Loucy (cell line): ENCODE measurements around the gene KLHL14.

Experiments
- H2AFZ ChIP-seq: fragments of 200-600 bp; sonication (generic); 2 replicates; pipeline ENCODE4 v1.6.0; 2016; ENCODE audit warnings: antibody characterized with exemption, mild to moderate bottlenecking, low read length, moderate library complexity
- H3F3A ChIP-seq: fragments of 200-600 bp; 2 replicates; pipeline ENCODE4 v1.6.0; 2016; ENCODE audit warnings: antibody characterized with exemption, low read depth, mild to moderate bottlenecking
- H3K27me3 ChIP-seq: fragments of 200-600 bp; sonication (generic); 2 replicates; pipeline ENCODE4 v1.6.1; 2014; ENCODE audit warnings: low read length, mild to moderate bottlenecking; ENCODE audit not compliant: insufficient read depth, poor library complexity, severe bottlenecking
- H3K36me3 ChIP-seq: fragments of 200-600 bp; sonication (generic); 2 replicates; pipeline ENCODE4 v1.6.1; 2016; ENCODE audit warnings: low read length; ENCODE audit not compliant: insufficient read depth
- H3K4me1 ChIP-seq: fragments of 200-600 bp; sonication (generic); 2 replicates; pipeline ENCODE4 v1.5.1; 2014; ENCODE audit warnings: low read length, mild to moderate bottlenecking; ENCODE audit not compliant: insufficient read depth, poor library complexity, severe bottlenecking
- H3K4me2 ChIP-seq: fragments of 200-600 bp; sonication (generic); 2 replicates; pipeline ENCODE4 v1.6.0; 2014; ENCODE audit warnings: antibody characterized with exemption, low read length, low read depth, mild to moderate bottlenecking; ENCODE audit not compliant: poor library complexity, severe bottlenecking
- H3K4me3 ChIP-seq: fragments of 200-600 bp; sonication (generic); 2 replicates; pipeline ENCODE4 v1.5.1; 2014; ENCODE audit warnings: low read length, mild to moderate bottlenecking, mixed read lengths; ENCODE audit not compliant: poor library complexity, severe bottlenecking
- H3K79me2 ChIP-seq: fragments of 200-600 bp; sonication (generic); 2 replicates; pipeline ENCODE4 v1.6.1; 2014; ENCODE audit warnings: low read length; ENCODE audit not compliant: insufficient read depth
- H3K9ac ChIP-seq: fragments of 200-600 bp; sonication (generic); 2 replicates; pipeline ENCODE4 v1.6.0; 2014; ENCODE audit warnings: mild to moderate bottlenecking, low read depth, low read length, moderate library complexity; ENCODE audit not compliant: poor library complexity, severe bottlenecking
- H3K9me2 ChIP-seq: fragments of 200-600 bp; sonication (generic); replicated peaks from 2 replicates; pipeline ENCODE4 v1.6.1; 2016; ENCODE audit warnings: low read depth, low read length, mixed read lengths
- H3K9me3 ChIP-seq: fragments of 200-600 bp; sonication (generic); 2 replicates; pipeline ENCODE4 v1.6.1; 2014; ENCODE audit warnings: mild to moderate bottlenecking, antibody characterized with exemption, low read length, low read depth; ENCODE audit not compliant: insufficient read depth
- H4K20me1 ChIP-seq: fragments of 200-600 bp; sonication (generic); 2 replicates; pipeline ENCODE4 v1.6.0; 2014; ENCODE audit warnings: antibody characterized with exemption, low read length, mild to moderate bottlenecking; ENCODE audit not compliant: insufficient read depth, poor library complexity, severe bottlenecking
- EZH2phosphoT487 ChIP-seq: fragments of 200-600 bp; IDR thresholded peaks from 2 replicates; pipeline ENCODE4 v1.6.1; 2018; ENCODE audit warnings: antibody characterized with exemption, mild to moderate bottlenecking, moderate library complexity, borderline replicate concordance
- TF ChIP-seq, protein P1 (sequence below): fragments of 200-600 bp; sonication (generic); conservative IDR thresholded peaks from 2 replicates; pipeline ENCODE4 v1.5.1; 2014; ENCODE audit warnings: mild to moderate bottlenecking, antibody characterized with exemption, low read length

The KLHL14 gene

DNA sequence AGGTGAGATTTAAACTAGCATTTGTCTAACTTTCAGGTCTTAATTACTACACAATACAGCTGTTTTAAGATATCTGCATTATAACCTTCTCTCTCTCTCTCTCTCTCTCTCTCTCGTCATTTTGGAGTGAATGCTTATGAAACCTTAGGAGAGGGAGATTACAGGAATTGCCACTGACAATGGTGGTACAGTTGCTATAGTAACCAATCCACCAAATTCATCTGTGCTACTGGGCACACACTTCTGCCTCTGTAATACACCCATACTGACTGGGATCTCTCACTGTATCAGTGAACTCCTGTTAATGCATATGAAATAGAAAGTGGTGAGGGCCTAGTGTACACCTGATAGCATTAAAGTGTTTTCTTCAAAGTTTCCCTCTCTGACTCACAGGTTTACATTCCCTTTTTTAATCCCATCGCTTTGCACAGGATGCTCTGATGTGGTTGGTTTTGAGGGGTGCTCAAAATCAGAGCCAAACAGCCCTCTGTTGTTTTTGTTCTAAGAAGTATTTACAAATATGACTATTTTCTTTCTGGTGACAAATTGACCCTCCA, 13.1 kb downstream of the KLHL14 start:
- Histone ChIP-seq H2AFZ (no peak overlapping the region), H4K20me1 (no peaks in the 10 kb centered on the region), H3F3A (no peaks in the 10 kb centered on the region), H3K4me3 (no peak overlapping the region), H3K79me2 (no peaks in the 10 kb centered on the region), H3K9me2 (no peaks in the 10 kb centered on the region), H3K4me2 (no peak overlapping the region), H3K9me3 (no peaks in the 10 kb centered on the region), H3K9ac (no peak overlapping the region), H3K27me3 (no peaks in the 10 kb centered on the region), H3K36me3 (no peaks in the 10 kb centered on the region), H3K4me1 (peaks cover 10% of the 10 kb centered on the region)
- TF ChIP-seq, protein P1, sequence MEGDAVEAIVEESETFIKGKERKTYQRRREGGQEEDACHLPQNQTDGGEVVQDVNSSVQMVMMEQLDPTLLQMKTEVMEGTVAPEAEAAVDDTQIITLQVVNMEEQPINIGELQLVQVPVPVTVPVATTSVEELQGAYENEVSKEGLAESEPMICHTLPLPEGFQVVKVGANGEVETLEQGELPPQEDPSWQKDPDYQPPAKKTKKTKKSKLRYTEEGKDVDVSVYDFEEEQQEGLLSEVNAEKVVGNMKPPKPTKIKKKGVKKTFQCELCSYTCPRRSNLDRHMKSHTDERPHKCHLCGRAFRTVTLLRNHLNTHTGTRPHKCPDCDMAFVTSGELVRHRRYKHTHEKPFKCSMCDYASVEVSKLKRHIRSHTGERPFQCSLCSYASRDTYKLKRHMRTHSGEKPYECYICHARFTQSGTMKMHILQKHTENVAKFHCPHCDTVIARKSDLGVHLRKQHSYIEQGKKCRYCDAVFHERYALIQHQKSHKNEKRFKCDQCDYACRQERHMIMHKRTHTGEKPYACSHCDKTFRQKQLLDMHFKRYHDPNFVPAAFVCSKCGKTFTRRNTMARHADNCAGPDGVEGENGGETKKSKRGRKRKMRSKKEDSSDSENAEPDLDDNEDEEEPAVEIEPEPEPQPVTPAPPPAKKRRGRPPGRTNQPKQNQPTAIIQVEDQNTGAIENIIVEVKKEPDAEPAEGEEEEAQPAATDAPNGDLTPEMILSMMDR: no peak

DNA sequence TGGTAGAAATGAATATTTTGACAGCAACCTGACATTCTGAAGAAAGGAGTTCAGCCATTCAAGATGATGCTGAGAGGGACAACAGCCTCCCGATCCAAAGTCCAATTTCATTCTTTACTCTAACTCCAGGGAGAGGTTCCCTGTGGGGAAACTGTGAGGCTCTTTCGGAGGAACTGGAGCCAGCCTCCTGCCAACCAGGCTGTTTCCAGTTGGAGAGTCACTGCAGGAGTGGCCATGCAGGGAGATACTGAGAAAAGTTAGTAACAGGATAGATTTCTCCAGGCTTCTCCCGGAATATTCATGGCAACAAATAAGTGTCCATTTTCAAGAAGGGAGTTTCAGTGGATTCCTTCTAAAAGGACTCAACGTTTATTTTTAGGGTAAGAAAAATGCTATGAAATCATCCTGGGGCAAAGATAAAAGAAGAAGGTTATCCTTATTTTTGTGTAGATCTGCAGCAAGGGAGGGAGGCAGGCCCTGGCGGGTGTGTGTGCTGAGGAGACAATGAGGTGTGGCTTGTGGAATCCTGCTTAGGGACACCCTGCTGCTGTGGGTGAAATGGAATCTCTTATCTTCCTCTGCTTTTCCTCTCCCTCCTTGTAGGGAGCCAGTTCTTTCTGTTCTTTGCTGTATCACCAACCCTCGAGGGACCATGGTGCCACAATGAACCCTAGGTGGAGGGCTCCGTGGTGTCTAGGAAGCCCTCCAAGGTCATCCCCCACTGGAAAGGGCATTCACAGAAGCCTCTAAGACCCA, 18.1 kb downstream of the KLHL14 start:
- Histone ChIP-seq H3K4me1 (no peaks in the 10 kb centered on the region), H3K9me3 (no peaks in the 10 kb centered on the region), H3K9ac (no peak overlapping the region), H3K9me2 (no peaks in the 10 kb centered on the region), H3K27me3 (peaks cover 3% of the 10 kb centered on the region), H3K4me3 (no peak overlapping the region), H3K4me2 (no peak overlapping the region), H2AFZ (no peak overlapping the region), H3K79me2 (no peaks in the 10 kb centered on the region), H3F3A (no peaks in the 10 kb centered on the region), H3K36me3 (no peaks in the 10 kb centered on the region), H4K20me1 (no peaks in the 10 kb centered on the region)
- TF ChIP-seq, protein P1: no peak
- no peak for TF ChIP-seq EZH2phosphoT487

DNA sequence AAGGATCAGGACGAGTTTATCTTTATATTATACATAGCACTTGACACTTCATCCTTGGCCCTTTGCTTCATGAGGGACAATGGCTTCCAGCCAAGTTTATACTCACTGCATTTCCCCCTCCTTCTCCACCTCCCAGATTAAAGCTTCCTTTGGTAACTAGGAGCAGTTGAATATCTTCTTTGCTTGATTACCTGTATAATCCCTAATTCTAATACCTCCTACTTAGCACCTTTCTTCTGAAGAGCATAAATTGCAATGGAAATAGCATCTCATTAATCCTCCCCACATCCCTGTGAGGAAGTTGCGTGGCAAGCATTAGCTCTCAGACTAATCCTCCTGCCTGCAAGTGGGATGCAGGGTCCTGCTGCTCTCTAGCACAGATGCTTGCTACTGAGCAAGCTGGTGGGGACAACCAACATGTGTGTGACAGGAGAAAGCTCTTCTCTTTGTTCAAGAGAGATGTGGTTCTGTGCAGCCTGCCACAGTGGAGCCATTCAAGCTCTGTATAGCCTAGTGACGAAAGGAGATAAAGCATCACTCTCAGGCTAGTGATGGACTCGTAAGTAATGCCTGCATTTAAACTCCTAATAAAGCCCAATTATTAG, 19.1 kb downstream of the KLHL14 start:
- no peaks in the 10 kb centered on the region for H3K79me2 ChIP-seq
- no peaks in the 10 kb centered on the region for H3K9me3 ChIP-seq
- H3K4me1 ChIP-seq: no peaks in the 10 kb centered on the region
- peaks cover 3% of the 10 kb centered on the region for H3K27me3 ChIP-seq
- H3K9ac ChIP-seq: no peak overlapping the region
- H3K4me2 ChIP-seq: no peak overlapping the region
- TF ChIP-seq EZH2phosphoT487: no peak
- TF ChIP-seq, protein P1: no peak
- H3F3A ChIP-seq: no peaks in the 10 kb centered on the region
- no peaks in the 10 kb centered on the region for H3K36me3 ChIP-seq
- H3K4me3 ChIP-seq: no peak overlapping the region
- H2AFZ ChIP-seq: no peak overlapping the region
- no peaks in the 10 kb centered on the region for H3K9me2 ChIP-seq
- H4K20me1 ChIP-seq: no peaks in the 10 kb centered on the region
